ENCODE data around the gene DNM3.
"Not testable (repeated sequence)": the region's sequence is repeated elsewhere in the genome, so short reads cannot be mapped to it uniquely, and the experiment has no call there.

DNM3 gene

GRCh38 chr1:172401892-172402291 is 560.6 kb downstream of the DNM3 start:
- no peak for FAIRE-seq

GRCh38 chr1:172402878-172403569 is 561.7 kb downstream of the DNM3 start:
- FAIRE-seq: no peak

GRCh38 chr1:172404121-172404520 is 562.8 kb downstream of the DNM3 start:
- FAIRE-seq: no peak

- FAIRE-seq: no peak
Observed at GRCh38 chr1:172405912-172406311, 564.6 kb downstream of the DNM3 start.

GRCh38 chr1:172406968-172407367 is 565.7 kb downstream of the DNM3 start:
- FAIRE-seq: no peak

GRCh38 chr1:172408958-172409357 is 567.7 kb downstream of the DNM3 start:
- no peak for FAIRE-seq

GRCh38 chr1:172410027-172410426 is 568.7 kb downstream of the DNM3 start:
- no peak for FAIRE-seq

- FAIRE-seq: no peak
Observed at GRCh38 chr1:172411791-172412338, 570.6 kb downstream of the DNM3 start.

GRCh38 chr1:172414331-172414730 is 573.0 kb downstream of the DNM3 start:
- FAIRE-seq: no peak

GRCh38 chr1:172416496-172417035 is 575.3 kb downstream of the DNM3 start:
- FAIRE-seq: no peak

GRCh38 chr1:172417557-172417956 is 576.3 kb downstream of the DNM3 start:
- FAIRE-seq: no peak

- no peak for FAIRE-seq
Observed at GRCh38 chr1:172420385-172420784, 579.1 kb downstream of the DNM3 start, which contains the start of gene C1orf105. Gene C1orf105 (plus strand): TSS chr1:172420685. CDS start chr1:172420886, 201 bp downstream.

- FAIRE-seq: no peak
Observed at GRCh38 chr1:172421974-172422604, 580.8 kb downstream of the DNM3 start.

- FAIRE-seq: no peak
Observed at GRCh38 chr1:172423336-172423735, 582.0 kb downstream of the DNM3 start.

- FAIRE-seq: no peak
Observed at GRCh38 chr1:172425339-172425738, 584.0 kb downstream of the DNM3 start.

GRCh38 chr1:172427191-172427590 is 585.9 kb downstream of the DNM3 start:
- FAIRE-seq: no peak

- FAIRE-seq: no peak
Observed at GRCh38 chr1:172429331-172430127, 588.2 kb downstream of the DNM3 start.

GRCh38 chr1:172430128-172430454 is 588.8 kb downstream of the DNM3 start:
- no peak for FAIRE-seq

GRCh38 chr1:172431204-172431603 is 589.9 kb downstream of the DNM3 start:
- no peak for FAIRE-seq

GRCh38 chr1:172431721-172432192 is 590.5 kb downstream of the DNM3 start:
- FAIRE-seq: no peak

- not testable (repeated sequence) for FAIRE-seq
Observed at GRCh38 chr1:172437183-172437582, 595.9 kb downstream of the DNM3 start.

GRCh38 chr1:172442404-172442803 is 601.1 kb downstream of the DNM3 start:
- no peak for FAIRE-seq

All from colon (tissue), 2 donors.